Mammary epithelial cell (primary cell): ENCODE data around the gene KDM4C.

Source experiments
- EZH2 ChIP-seq: IDR thresholded peaks from 2 replicates; pipeline ENCODE4 v1.6.1; 2012; ENCODE audit warnings: low read length, inconsistent platforms, borderline replicate concordance
- TF ChIP-seq, protein P1 (sequence below), 2 donors: IDR thresholded peaks in 1 of 2; conservative IDR thresholded peaks in 1 of 2; 2 replicates each; pipeline ENCODE4 v1.5.1; 2011 to 2012; ENCODE audit warnings: inconsistent platforms in 2 of 2, low read length in 2 of 2, mild to moderate bottlenecking in 2 of 2, control low read depth in 1 of 2, low read depth in 1 of 2; ENCODE audit not compliant: insufficient read depth in 1 of 2; ENCODE audit errors: extremely low read depth in 1 of 2

DNA sequence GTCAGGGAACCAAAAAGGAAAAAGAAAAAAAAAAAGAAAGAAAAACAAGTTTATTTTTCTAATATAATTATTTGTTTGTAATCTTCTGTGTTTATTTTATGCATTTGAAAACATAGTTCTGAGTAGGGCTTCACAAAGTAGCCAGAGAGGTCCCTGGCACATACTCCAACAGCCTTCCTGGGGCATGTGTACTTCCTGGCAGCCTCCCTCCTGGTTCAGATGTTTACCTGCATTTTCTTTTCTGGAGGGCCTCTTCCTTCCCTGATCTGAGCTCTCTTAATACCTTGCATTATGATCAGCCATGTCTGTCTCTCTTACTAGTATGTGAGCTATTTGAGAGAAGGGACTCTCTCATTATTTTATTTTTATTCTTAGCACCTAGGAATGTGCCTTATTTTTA, 361.8 kb downstream of the KDM4C start:
- TF ChIP-seq, protein P1, sequence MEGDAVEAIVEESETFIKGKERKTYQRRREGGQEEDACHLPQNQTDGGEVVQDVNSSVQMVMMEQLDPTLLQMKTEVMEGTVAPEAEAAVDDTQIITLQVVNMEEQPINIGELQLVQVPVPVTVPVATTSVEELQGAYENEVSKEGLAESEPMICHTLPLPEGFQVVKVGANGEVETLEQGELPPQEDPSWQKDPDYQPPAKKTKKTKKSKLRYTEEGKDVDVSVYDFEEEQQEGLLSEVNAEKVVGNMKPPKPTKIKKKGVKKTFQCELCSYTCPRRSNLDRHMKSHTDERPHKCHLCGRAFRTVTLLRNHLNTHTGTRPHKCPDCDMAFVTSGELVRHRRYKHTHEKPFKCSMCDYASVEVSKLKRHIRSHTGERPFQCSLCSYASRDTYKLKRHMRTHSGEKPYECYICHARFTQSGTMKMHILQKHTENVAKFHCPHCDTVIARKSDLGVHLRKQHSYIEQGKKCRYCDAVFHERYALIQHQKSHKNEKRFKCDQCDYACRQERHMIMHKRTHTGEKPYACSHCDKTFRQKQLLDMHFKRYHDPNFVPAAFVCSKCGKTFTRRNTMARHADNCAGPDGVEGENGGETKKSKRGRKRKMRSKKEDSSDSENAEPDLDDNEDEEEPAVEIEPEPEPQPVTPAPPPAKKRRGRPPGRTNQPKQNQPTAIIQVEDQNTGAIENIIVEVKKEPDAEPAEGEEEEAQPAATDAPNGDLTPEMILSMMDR (conservative IDR thresholded peaks at IDR 0.05 in 1 of 2, IDR thresholded peaks at IDR 0.05 in 1 of 2; ENCODE audit: extremely low read depth in 1 of 2, insufficient read depth in 1 of 2, low read depth in 1 of 2, low read length in 2 of 2), result no peak
- TF ChIP-seq EZH2, result no peak
